GM11168 (cell line): ENCODE data around the gene BTBD9.

Experiments
- in situ Hi-C: fragments of 300-500 bp; cut with MboI; formaldehyde crosslinking; loops from one replicate; pipeline ENCODE4 v1.12.0; 2022; ENCODE audit warnings: low sequenced_read_pairs; ENCODE audit not compliant: unreplicated experiment

The BTBD9 gene

GRCh38 chr6:38272222-38272621 lies 367.5 kb downstream of the BTBD9 start:
- in situ Hi-C loops = no loop called here

GRCh38 chr6:38271081-38271480 lies 368.6 kb downstream of the BTBD9 start:
- in situ Hi-C loops = no loop called here

GRCh38 chr6:38270367-38270766 lies 369.4 kb downstream of the BTBD9 start:
- in situ Hi-C loops = no loop called here

GRCh38 chr6:38269461-38270172 lies 370.1 kb downstream of the BTBD9 start:
- in situ Hi-C loops = no loop called here

GRCh38 chr6:38268342-38268741 lies 371.4 kb downstream of the BTBD9 start:
- in situ Hi-C loops = no loop called here

- in situ Hi-C loops = no loop called here
These were observed 372.8 kb downstream of the BTBD9 start for GRCh38 chr6:38266921-38267354.

- in situ Hi-C loops = no loop called here
These were observed 375.1 kb downstream of the BTBD9 start for GRCh38 chr6:38264605-38265004.

GRCh38 chr6:38262609-38263008 lies 377.1 kb downstream of the BTBD9 start:
- in situ Hi-C loops = no loop called here

GRCh38 chr6:38262026-38262425 lies 377.7 kb downstream of the BTBD9 start:
- in situ Hi-C loops = no loop called here

GRCh38 chr6:38261626-38262025 lies 378.1 kb downstream of the BTBD9 start:
- in situ Hi-C loops = no loop called here

- in situ Hi-C loops = no loop called here
These were observed 380.0 kb downstream of the BTBD9 start for GRCh38 chr6:38259736-38260135.

GRCh38 chr6:38248500-38249234 lies 391.1 kb downstream of the BTBD9 start:
- in situ Hi-C loops = no loop called here

GRCh38 chr6:38245295-38245694 lies 394.4 kb downstream of the BTBD9 start:
- in situ Hi-C loops = no loop called here

GRCh38 chr6:38244869-38245268 lies 394.9 kb downstream of the BTBD9 start:
- in situ Hi-C loops = no loop called here

- in situ Hi-C loops = no loop called here
These were observed 398.4 kb downstream of the BTBD9 start for GRCh38 chr6:38241200-38241871.

GRCh38 chr6:38239719-38240451 lies 399.8 kb downstream of the BTBD9 start:
- in situ Hi-C loops = no loop called here

- in situ Hi-C loops = no loop called here
These were observed 403.1 kb downstream of the BTBD9 start for GRCh38 chr6:38236631-38237030.

GRCh38 chr6:38234934-38235682 lies 404.6 kb downstream of the BTBD9 start:
- in situ Hi-C loops = no loop called here

- in situ Hi-C loops = no loop called here
These were observed 405.6 kb downstream of the BTBD9 start for GRCh38 chr6:38234141-38234540.
